Stimulated activated CD8-positive, alpha-beta memory T cell treated with anti-CD3 and anti-CD28 coated beads, Interleukin-2, amount 100 ng/mL, for 48 hours (primary cell): Measurements from ENCODE around the gene BPIFB3.

Experiments
- DNase-seq, 2 donors: peaks; one replicate each; pipeline ENCODE4 v3.0.0-alpha.2; 2020; ENCODE audit warnings: low read depth in 2 of 2

The BPIFB3 gene

DNA sequence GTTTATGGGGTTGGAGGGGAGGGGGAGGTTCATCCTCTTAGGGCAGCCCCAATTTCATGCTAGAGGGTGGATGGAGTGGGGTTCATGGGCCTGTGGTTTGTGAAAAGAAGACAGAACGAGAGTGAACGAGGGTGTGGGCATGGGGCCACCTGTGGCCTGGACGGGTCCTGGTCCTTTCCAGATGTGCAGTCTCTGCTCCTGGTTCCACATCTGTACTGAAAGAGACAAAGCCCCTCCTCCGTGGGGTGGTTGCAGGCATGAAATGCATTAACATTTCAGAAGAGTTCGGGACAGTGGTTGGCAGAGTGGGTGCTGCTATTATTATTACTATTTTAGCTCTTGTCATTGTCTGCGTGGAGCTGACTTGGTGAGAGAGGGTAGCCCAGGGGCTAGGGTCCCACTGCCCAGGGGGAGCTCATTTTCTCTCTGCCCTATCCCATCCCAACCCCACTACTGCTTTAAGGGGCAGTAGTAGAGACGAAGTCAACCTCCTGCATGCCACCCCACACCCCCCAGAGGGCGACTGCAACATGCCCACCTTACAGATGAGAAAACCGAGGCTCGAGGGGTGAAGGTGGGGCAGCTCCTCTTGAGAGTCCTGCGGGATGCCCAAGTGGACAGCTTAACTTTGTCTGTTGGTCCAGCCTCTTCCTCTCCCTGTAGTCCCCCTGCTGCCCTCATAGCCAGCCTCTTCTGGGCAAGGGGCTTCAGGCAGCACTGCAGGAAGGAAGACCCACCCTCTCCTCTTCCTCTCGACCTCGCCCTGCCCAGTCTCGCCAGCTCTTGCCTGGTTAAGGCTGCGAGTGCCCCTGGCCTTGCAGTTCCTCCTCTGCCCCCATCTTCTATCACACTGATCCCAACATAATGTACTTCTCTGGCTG is 37.8 kb upstream of the BPIFB3 start:
- DNase-seq = no peak

GRCh38 chr20:33016581-33017109 is 37.1 kb upstream of the BPIFB3 start:
- DNase-seq = no peak

DNA sequence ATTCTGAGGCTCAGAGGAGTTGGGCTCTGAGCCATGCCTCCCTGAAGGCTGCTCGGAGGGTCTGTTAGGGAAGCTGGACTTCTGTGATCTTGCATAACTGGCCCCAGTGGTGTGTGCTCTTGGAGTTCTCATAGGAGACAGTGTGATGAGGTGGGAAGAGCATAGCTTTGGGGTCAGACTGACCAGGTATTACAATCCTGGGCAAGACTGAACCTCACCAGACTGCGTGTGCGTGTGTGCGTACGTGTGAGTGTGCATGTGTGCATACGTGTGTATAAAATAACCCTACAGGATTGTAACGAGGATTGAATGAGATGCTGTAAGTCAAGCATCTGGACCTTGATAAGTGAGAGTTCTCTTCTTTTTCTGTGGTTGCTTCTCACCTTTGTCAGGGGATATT is 36.2 kb upstream of the BPIFB3 start:
- DNase-seq = no peak

DNA sequence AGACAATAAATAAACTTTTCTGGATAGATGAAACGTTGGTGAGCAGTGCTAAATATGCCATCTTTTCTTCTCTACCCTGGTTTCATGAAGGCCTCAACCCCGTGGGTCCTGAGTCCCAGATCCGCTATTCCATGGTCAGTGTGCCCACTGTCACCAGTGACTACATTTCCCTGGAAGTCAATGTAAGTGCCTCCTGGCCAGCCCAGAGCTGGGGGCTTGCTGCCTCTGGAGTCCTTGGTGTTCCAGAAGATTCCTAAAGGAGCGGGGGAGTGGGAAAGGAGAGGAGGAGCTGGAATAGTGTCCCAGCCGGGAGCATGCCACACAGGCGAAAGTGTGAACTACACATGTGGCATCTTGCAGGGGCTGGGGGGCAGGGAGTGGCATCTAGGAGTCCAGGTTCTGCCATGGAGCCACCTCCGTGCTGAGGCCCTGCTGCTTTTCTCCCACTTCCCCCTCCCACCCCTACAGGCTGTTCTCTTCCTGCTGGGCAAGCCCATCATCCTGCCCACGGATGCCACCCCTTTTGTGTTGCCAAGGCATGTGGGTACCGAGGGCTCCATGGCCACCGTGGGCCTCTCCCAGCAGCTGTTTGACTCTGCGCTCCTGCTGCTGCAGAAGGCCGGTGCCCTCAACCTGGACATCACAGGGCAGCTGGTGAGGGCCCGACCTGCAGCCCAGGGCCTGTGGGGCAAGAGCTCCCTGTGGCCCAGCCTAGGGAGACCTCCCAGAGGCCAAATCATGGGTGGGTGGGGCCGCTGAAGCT is 35.4 kb upstream of the BPIFB3 start:
- DNase-seq = no peak

- DNase-seq = no peak
Observed at GRCh38 chr20:33019465-33020277, 34.0 kb upstream of the BPIFB3 start.

DNA sequence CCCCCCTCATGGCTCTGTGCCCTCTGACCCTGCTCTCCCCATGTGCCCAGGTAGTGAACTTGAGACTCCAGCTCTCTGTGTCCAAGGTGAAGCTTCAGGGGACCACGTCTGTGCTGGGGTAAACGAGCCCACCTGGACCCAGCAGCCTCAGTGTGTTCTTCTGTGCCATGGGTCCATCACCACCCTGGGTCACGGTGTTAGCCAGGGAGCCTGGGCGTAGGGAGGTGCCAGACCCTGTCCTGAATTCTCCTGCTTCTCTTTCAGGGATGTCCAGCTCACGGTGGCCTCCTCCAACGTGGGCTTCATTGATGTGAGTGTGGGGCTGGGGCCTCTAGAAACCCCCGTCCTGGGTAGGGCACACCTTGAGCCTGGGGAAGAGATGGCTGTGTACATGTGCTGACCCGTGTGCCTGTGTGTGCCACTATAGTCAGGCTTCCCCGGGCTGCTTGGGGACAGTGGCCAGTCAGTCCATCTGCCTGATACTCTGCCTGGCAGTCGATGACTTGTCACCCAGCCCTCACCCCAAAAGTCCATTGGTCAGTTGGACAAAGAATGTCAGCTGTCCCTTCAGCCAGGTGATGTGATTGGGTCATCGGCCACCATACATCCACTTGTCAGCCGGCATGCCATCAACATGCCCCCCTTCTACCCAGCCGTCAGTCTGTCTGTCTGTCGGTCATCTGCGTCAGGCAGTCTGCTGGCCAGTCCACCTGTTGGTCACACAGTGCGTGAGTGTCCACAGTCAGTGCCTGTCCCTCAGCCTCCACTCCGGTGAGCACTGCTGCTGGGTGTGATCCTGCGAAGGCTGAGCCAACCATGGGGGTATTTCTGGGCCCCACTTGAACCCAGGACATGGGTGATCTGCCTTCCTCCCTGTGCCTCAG is 33.2 kb upstream of the BPIFB3 start:
- no peak for DNase-seq

DNA sequence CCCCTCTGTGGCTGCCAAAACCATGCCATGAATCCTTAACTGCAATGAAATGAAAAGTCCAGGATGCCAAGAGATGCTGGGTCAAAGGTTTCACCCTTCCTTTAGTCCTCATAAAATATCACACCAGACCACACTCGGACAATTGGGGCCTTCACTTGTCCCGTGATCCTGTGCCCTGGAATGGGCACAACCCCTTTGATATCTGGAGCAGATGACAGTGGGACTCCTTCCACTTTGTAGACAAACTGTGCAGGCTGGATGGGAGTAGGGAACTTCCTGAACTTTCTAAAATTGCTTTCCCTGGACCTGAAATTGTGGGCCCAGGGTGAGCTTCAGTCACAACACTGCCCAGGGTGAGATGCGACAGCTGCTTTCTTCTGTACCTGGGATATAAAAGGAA is 31.8 kb upstream of the BPIFB3 start:
- DNase-seq = no peak

- DNase-seq = no peak
Observed at GRCh38 chr20:33022289-33022688, 31.4 kb upstream of the BPIFB3 start.

DNA sequence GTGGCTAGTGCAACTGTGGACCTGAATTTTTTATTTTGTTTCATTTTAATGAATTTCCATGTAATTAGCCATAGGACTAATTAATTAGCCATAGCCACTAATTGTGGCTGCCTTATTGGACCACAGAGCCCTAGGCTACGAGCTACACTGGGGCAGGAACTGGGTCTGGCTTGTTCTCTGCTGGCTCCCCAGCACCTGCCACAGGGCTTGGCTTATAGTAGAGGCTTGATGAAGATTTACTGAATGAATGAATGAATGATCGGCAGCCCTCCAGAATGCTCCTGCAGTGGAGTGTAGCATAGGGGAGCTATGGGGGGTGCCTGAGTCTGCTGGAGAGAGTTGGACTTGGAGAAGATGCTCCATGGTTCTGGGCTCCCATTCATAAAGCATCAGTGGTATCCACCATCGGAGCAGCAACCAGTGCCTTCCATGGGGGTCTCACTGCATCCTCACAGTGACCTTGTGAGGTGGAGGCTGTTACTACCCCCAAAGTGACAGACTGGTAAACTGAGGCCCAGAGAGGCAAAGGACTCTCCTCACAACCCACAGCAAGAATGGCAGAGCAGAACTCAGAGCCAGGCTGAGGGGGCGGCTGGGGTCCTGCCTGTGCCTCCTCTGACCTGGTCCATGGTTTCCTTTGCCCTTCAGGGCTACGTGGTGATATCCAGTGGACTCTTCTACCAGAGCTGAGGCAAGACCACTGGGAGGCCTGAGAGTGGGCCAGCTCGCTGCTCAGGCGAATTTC is 30.8 kb upstream of the BPIFB3 start:
- DNase-seq = no peak

GRCh38 chr20:33023439-33024242 is 30.1 kb upstream of the BPIFB3 start:
- no peak for DNase-seq

- no peak for DNase-seq
Observed at GRCh38 chr20:33024243-33024560, 29.5 kb upstream of the BPIFB3 start.

GRCh38 chr20:33024609-33025317 is 28.9 kb upstream of the BPIFB3 start:
- no peak for DNase-seq

GRCh38 chr20:33025318-33025876 is 28.3 kb upstream of the BPIFB3 start:
- no peak for DNase-seq

DNA sequence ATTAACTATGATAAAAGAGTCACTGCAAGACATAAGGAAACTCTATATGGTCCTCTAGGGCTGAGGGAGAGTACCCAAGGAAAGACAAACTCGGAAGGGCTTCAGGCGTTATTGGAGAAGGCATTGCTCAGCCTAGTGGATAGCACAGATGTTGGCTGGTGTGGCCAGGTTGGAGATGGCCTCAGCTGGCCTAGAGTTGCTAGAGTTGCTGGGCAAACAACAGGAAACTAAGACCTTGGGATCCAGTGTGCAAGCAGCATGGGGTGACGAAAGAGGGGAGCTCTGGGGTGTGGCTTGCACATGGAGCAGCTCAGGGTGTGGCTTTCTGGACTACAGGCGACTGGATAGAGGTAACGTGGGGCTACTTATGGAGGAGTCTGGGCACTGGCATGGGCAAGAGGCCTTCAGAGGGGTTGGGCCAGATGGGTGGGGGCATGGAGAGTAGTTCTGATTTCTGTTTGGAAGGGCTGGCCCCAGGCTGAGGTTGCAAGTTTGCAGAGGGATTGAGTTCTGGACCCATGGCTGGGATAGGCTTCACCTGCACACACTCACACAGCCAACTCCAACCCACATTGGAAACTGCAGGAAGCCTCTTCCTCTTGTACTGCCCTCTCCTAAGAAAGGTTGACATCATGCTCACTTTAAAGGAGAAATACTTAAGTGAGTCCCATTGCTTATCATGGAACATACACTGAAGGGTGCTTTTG is 27.5 kb upstream of the BPIFB3 start:
- DNase-seq = no peak

GRCh38 chr20:33026779-33027759 is 26.6 kb upstream of the BPIFB3 start:
- no peak for DNase-seq
